ENCODE results near the gene ANO2.

DNA sequence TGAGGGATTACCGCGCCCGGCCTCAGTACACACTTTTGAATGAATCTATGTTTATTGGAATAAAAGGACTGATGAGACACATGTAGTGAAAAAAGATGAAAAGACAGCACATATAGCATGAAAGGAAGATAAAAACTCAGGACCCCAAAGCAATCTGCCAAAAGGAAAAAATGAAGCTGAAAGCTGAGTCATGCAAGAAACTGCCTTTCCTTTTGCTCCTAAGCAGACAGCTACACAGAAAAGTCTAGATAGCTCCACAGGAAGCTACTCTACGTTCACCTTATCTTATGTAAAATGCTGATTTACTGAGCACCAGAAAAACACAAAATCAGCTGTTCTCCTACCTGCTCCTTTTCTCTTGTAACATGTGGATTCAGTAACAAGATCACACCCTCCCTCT, 384.8 kb downstream of the ANO2 start:
- TF ChIP-seq RAD21 (conservative IDR thresholded peaks at IDR 0.05) (no peak), EP300 (conservative IDR thresholded peaks at IDR 0.05; ENCODE audit: poor library complexity, severe bottlenecking) (no peak), TAF1 (IDR thresholded peaks at IDR 0.05; ENCODE audit: low read depth) (no peak), SMC3 (conservative IDR thresholded peaks at IDR 0.05; ENCODE audit: poor library complexity) (no peak), POLR2AphosphoS5 (IDR thresholded peaks at IDR 0.05) (no peak), EZH2 (IDR thresholded peaks at IDR 0.05; ENCODE audit: borderline replicate concordance, insufficient read depth, low read length, poor library complexity, severe bottlenecking) (no peak)
- TF ChIP-seq, protein P1, sequence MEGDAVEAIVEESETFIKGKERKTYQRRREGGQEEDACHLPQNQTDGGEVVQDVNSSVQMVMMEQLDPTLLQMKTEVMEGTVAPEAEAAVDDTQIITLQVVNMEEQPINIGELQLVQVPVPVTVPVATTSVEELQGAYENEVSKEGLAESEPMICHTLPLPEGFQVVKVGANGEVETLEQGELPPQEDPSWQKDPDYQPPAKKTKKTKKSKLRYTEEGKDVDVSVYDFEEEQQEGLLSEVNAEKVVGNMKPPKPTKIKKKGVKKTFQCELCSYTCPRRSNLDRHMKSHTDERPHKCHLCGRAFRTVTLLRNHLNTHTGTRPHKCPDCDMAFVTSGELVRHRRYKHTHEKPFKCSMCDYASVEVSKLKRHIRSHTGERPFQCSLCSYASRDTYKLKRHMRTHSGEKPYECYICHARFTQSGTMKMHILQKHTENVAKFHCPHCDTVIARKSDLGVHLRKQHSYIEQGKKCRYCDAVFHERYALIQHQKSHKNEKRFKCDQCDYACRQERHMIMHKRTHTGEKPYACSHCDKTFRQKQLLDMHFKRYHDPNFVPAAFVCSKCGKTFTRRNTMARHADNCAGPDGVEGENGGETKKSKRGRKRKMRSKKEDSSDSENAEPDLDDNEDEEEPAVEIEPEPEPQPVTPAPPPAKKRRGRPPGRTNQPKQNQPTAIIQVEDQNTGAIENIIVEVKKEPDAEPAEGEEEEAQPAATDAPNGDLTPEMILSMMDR (IDR thresholded peaks at IDR 0.05; ENCODE audit: poor library complexity, severe bottlenecking), result no peak

Measured in neural cell (in vitro differentiated cells).